Mammary microvascular endothelial cell (primary cell): Measurements from ENCODE around the gene MAP3K19. TPM values are rescaled to one million over a fixed set of nuclear protein-coding genes. Genes with fewer than 3 reads are reported as not detected.

ENCODE experiments used
- total RNA-seq: library from RNA; depleted of rRNA; stranded (reverse); fragments of >200 nt; gene quantifications from 2 replicates; pipeline ENCODE4 v1.2.3, GENCODE V29; 2015

MAP3K19 gene, protein sequence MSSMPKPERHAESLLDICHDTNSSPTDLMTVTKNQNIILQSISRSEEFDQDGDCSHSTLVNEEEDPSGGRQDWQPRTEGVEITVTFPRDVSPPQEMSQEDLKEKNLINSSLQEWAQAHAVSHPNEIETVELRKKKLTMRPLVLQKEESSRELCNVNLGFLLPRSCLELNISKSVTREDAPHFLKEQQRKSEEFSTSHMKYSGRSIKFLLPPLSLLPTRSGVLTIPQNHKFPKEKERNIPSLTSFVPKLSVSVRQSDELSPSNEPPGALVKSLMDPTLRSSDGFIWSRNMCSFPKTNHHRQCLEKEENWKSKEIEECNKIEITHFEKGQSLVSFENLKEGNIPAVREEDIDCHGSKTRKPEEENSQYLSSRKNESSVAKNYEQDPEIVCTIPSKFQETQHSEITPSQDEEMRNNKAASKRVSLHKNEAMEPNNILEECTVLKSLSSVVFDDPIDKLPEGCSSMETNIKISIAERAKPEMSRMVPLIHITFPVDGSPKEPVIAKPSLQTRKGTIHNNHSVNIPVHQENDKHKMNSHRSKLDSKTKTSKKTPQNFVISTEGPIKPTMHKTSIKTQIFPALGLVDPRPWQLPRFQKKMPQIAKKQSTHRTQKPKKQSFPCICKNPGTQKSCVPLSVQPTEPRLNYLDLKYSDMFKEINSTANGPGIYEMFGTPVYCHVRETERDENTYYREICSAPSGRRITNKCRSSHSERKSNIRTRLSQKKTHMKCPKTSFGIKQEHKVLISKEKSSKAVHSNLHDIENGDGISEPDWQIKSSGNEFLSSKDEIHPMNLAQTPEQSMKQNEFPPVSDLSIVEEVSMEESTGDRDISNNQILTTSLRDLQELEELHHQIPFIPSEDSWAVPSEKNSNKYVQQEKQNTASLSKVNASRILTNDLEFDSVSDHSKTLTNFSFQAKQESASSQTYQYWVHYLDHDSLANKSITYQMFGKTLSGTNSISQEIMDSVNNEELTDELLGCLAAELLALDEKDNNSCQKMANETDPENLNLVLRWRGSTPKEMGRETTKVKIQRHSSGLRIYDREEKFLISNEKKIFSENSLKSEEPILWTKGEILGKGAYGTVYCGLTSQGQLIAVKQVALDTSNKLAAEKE (N-terminal part only)
- total RNA-seq: not detected in 2 replicates

DNA sequence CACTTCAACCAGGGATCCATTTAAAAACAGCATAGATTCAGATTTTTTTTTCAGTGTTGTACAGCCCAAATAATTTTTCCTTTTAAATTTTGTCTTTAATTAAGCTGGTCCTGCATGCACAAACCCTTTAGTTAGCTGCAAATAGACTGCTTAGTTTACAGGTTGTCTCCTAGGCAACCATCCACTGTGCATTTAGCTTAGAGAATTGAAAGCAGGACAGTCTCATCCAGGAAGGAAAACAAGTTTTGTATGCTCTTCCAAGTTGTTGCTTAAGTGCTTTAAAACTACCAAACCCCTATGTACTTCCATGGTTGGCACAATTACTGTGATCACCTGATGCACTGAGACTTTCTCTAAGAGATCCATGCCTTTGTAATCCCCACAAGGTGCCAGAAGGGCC is at the start of gene MAP3K19:
MAP3K19 (minus strand) TSS at position 148 of the 400 bp plus-strand sequence. CDS start 22,800 bp downstream, outside the sequence.

DNA sequence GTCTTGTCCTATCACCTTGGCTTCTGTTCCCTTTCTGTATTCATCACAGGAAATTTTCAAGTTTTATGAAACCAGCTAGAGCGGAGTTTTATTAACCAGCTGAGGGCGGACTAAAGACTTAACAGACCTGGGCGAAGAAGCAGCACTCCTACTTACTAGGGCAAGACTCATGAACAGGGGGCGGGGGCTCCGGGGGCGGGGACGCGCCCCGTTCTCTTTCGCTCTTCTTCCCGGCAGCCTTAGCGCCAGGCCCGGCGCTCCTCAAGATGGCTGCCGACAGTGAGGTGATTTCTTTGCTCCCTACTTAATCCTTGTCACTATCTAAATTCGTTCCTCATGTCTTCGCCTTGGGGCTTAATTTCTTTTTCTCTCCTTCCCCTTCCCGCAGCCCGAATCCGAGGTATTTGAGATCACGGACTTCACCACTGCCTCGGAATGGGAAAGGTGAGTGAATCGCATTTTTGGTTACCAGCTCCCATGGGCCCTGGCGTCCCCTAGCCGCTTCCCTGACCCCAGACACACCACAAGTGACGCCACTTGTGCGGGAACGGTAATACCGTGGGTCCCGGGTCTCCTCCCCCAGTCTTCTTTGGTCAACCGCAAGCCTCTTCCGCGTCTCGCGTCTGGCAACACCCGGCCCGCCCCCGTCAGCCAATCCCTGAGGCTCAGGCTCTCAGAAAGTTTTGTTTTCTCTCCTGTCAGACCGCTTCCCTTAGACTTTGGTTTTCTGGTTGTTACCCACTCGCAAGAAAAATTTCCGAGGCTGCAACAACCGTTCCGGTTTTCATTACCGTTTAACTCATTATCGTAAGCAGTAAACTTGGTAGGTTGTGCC is 5.0 kb upstream of the MAP3K19 start, which contains the start of gene RAB3GAP1:
RAB3GAP1 (plus strand) TSS at position 251 of the 835 bp plus-strand sequence; CDS start at position 267, 16 bp downstream.

DNA sequence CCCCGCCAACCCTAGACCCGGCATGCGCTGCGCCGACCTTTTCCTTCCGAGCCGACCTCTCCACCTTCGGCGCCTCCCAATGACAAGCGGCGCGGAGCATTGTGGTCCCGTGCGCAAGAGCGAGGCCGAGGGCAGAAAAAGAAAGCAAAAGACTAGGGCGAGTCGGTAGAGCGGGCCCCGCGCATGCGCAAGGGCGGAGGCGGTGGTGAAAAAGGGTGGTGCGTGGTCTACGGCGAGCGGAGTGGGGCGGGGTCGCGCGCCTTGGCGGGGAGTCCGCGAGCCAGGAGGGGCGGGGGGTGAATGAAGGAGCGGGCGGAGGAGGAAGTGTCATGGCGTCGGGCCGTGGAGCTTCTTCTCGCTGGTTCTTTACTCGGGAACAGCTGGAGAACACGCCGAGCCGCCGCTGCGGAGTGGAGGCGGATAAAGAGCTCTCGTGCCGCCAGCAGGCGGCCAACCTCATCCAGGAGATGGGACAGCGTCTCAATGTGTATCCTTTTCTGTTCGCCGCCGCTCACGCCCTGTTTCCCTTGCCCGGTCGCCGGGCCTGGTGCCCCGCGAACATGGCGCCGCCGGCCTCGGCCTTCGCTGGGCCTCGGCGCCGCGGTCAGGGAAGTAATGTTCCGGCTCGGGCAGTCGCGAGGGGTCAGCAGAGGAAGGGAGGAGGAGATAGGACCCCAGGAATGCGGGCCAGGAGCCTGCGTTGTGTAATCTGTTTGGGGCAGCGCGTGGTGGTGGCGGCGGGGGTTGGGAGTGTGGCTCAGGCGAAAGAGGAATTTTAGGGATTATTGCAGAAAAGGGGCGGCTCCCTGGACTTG is 128.5 kb downstream of the MAP3K19 start, which contains the start of gene CCNT2:
CCNT2 (plus strand) TSS at position 297 of the 815 bp plus-strand sequence; CDS start at position 330, 33 bp downstream.

Other genes starting within 250 kb of the MAP3K19 start
- not detected in 2 replicates for gene ACMSD, start 208.8 kb downstream of the MAP3K19 start, total RNA-seq
- gene CCNT2, start 128.6 kb downstream of the MAP3K19 start, total RNA-seq: 10.4 TPM in 2 replicates
- 35.3 and 40.5 TPM in 2 replicates for gene RAB3GAP1, start 4.8 kb upstream of the MAP3K19 start, total RNA-seq